ENCODE results near the gene RAD51B.

Gene RAD51B

DNA sequence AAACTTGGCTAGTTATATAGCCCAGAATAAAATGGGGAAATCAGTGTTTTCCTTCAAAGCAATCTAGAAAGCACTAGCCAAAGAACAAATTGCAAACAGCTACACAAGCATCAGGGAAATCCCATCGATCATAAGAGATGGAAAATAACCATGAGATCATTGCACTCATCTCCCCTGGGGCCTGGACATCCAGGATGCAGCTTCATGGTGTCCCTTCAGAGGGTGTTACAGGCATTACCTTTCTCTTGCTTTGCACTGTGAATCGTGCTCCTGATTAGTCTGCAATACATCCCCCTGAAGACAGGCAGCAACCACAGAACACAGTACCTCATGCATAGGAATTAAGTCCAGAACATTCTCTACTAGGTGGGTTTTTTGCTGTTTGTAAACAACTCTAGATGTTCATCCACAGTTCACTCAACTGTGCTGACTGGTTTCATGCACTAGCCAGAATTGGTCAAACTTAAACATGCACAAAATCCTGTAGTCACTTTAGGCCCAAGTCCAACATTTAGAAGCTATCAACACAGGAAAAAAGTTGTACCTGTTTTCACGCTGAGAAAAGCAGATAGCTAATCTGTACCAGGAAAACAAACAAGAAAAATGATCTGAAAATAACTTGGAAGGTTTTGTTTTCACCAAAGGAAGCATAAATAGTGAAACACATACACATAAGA, 853.2 kb downstream of the RAD51B start:
- DNase-seq, result no peak

DNA sequence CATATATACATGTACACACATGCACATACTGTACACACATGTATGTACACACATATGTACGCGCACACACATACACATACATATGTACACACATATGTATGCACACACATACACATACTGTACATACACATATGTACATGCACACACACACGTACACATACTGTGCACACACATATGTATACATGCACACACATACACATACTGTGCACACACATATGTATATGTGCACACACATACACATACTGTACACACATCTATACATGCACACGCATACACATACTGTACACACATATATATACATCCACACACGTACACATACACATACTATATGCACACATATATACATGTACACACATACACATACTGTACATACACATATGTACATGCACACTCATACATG, 853.9 kb downstream of the RAD51B start:
- DNase-seq, result no peak

DNA sequence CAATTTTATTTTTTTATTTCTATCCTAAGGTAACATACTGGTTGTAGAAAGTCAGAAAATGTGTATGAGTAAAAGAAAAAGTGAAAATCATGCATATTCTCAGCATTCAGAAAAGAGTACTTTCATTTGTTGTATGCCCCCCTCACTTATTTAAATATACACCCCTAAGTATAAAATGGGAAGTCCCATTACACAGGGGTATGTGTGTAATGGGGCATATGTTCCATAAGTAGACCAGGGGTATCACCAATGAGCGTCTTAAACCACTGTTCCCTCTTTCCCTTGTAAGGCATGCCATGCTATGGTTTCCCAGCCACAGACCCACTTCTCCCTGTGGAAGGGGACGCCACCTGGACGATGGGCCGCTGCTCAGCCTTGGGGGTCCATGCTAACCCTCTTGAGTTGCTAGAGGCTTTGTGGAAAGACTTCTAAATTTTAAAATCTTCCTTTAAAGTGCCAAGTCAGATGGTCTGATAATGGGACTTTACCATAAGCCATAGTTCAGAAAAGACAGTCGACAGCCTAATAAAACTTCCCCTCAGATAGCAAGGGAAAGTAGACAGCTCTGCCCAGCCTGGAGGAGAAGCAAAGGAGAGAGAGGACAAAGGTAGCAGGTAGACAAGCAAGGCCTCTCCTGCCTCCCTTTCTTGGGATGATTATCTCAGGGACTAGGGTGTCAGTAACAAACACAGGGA, 855.1 kb downstream of the RAD51B start:
- no peak for DNase-seq

GRCh38 chr14:68675233-68675577, 855.6 kb downstream of the RAD51B start:
- DNase-seq, result no peak

GRCh38 chr14:68676511-68676943, 856.9 kb downstream of the RAD51B start:
- no peak for DNase-seq

GRCh38 chr14:68677476-68677875, 857.9 kb downstream of the RAD51B start:
- no peak for DNase-seq

- DNase-seq, result no peak
Observed at GRCh38 chr14:68677901-68678300, 858.3 kb downstream of the RAD51B start.

GRCh38 chr14:68678471-68678870, 858.9 kb downstream of the RAD51B start:
- no peak for DNase-seq

DNA sequence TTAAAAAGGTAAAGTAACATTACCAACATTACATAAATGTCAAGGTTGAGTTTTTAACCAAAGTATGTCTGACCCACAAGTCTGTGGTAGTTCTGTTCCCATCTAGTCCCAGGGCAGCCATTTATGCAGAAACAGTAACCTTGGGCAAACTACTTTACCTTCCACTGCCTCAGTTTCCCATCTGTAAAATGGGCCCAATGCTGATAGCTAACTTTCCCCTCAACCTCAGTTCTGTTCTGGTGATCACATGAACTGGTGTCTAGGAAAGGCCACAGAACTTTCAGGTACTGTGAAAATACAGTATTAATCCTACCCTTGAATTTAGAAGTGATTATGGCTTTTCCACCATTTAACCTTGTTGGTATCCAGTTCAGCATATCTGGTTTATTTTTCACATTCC, 859.7 kb downstream of the RAD51B start:
- DNase-seq, result no peak

DNA sequence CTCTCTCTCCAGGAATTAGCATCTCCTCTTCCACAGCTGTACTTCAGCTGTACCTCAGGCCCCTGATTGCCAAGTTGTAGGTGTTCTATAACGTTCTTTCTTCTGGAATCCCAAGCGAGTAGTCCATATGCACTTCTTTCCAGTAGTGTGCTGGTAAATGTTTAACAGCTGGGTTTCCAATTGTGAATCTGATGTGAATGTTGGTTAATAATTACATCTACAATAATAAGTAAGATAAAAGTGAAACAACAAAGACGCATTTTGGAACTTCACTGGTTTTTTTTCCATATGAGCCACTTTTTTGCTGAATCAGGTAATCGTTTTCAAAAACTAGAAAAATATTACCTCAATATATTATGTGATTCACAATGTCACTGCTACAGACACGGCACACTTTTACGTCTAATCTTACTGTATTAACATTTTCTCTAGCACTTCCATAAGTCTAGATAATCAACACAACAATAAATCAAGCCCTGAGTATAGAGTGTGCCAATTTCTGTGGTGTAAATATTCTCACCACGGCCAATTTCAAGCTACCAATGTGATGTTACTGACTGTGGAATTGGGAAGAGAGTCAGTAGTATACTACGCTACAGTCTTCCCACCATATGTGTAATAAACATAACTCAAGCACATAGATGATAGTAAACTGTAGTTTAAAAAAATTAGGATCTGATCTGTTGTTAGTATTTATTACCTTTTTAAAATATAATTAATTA, 860.3 kb downstream of the RAD51B start:
- no peak for DNase-seq

DNA sequence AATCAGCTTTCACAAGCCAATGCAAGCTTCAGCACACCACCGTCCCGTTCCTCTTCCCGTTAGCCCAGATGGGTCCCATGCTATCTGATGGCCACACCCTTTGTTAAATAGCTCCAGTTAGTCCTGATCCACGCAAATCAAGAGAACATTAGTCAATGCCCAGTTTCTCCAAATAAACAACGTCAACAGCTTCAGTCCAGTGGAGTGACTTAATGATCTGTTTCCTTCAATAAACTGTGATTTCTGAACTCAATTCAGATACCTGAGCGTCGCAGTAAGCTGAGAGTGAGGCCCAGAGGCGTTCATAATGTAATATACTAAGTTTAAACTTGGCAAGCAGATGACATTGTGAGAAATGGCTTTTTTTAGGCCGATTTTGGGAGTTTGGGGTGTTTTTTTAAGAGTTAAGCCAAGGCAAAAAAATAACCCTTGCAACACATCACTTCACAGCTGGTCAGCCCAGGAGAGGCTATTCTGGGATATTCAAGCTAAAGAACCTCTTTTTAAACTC, 861.0 kb downstream of the RAD51B start:
- DNase-seq, result no peak

- no peak for DNase-seq
Observed at GRCh38 chr14:68681256-68682011, 861.9 kb downstream of the RAD51B start.

DNA sequence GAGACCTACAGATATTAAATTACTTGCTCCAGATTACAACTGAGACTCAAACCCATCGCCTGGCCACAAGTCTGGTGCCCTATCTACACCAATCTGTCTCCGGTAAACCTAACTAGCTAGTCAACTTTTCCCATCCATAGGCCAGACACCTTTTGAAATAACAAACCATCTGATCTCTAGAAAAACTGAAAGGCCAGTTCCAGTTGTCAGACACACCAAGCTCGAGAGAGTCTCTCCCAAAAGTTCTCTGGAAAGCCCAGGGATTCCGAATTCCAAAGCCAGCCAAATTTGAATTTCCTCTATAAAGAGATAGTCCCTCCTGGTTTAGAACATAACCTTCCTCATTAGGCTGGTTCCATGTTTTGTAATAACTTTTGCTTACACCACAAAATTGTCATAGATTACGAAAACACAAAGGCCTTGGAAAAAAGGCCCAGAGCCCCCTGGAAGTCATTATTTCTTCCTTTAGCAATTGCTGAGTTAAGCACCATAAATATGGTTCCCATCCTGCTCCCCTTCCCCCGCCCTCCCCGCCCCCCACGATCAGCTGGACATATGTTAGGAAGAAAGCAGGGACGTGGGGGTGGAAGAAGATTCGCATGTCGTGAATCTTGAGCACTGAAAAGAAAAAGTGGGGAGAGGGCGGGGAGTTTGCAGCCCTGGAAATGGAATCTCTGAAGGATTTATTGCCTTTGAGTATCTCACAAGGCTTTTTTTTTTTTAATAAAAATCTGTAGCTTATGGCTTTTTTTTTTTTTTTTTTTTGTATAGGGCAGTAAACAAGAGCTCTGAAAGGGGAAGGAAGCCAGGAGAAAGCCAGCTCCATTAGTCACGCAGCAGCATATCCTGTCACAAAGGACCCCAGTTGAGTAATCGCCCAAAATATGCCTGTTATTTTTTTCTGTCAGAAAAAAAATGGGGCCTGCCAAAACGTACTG, 862.9 kb downstream of the RAD51B start:
- peak; percentile 58 for DNase-seq

GRCh38 chr14:68683326-68683725, 863.7 kb downstream of the RAD51B start:
- DNase-seq, result no peak

DNA sequence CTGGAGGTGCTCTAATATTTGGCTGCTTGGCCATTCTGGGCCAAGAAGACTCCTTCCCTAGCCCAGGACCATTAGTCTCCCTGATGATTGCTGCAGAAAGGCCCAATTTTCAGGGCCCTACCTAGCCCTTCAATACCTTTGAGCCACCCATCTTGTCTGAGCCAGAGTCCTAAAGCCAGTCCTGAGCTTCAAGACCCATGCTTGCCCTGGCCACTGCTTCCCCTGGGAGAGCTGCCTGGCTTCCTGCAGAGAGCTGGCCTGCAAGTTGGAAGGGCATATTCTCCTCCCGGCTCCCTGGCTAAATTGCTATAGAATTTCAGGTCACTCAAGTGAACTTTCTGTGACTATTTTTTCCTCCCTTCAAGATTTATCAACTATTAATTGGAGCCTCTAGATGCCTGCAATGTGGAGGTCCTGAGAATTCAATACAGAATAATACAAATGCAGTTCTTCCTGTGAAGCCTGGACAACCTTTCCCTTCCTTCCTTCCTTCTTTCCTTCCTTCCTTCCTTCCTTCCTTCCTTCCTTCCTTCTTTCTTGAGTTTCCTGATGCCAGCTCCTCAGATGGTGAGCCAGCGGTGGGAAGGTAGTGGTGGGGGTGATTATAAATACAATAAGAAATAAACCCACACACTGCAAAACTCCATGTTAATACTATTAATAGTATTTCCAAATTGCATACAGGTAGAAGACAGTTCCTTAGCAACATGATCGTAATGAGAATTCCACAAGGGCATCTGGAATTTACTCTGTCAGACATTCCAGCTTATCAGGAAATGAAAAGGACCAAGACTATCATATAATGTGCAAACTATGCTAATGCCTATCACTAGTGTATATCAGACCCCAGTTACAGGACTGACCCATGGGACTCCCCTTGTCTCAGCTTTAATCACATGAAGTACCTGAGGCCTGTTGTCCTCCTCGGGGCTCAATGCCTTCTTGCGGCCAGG, 865.2 kb downstream of the RAD51B start:
- no peak for DNase-seq

- peak; percentile 89 for DNase-seq
Observed at GRCh38 chr14:68685419-68686204, 866.0 kb downstream of the RAD51B start.

DNA sequence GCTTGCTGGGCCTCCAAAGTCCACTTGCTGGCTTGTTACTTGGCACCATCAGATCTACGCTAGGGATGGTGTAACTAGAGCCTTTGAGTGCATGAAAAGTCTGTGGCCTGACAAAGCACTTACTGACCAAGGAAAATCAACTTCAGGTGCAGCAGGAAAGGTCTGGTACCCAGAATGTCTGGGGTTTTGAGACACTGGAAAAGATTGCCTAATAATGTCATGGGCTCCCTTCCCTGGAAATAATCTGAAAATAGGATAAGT, 866.6 kb downstream of the RAD51B start:
- DNase-seq, result no peak

- DNase-seq, result no peak
Observed at GRCh38 chr14:68686724-68687123, 867.1 kb downstream of the RAD51B start.

DNA sequence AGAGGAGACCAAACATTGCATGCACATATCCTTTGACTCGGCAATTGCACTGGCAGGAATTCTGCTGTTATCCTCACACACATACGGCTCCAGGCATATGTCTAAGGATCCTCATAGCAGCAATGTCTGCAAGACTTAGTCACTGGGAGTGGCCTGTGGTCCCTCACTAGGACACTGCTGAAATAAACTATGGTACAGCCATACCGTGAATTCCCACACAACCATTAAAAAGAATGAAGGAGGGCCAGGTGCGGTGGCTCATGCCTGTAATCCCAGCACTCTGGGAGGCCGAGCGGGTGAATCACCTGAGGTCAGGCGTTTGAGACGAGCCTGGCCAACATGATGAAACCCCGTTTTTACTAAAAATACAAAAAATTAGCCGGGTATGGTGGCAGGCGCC, 868.2 kb downstream of the RAD51B start:
- DNase-seq, result no peak

- DNase-seq, result no peak
Observed at GRCh38 chr14:68688872-68689371, 869.3 kb downstream of the RAD51B start.

Data from CD4-positive, alpha-beta T cell treated with Interleukin-17A for 1 hour (primary cell).